GM12891 (cell line): ENCODE data around the gene DENND5B.

ENCODE experiments used
- POLR2A ChIP-seq: IDR thresholded peaks from 2 replicates; pipeline ENCODE4 v1.6.1; 2011; ENCODE audit warnings: low read depth, low read length, control low read depth
- POLR2AphosphoS5 ChIP-seq: IDR thresholded peaks from 2 replicates; pipeline ENCODE4 v1.6.1; 2011; ENCODE audit warnings: low read depth, low read length, control low read depth
- TAF1 ChIP-seq: IDR thresholded peaks from 2 replicates; pipeline ENCODE4 v1.6.1; 2011; ENCODE audit warnings: low read depth, low read length, control low read depth

DNA sequence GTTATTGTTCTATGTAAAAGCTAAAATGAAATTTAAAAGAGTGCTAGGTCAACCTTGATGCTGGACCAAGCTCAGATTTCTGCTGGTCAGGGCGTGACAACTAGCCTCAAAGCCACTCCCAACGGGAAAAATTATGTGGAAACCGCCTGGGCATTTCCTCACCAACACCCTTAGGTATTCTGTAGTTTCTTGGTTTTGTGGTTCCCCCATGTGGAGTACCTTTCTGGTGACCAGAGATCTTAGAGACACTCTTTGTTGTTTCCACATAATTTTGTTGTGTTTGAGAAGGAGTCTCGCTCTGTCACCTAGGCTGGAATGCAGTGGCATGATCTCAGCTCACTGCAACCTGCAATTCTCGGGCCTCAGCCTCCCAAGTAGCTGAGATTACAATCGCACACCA lies 119.9 kb downstream of the DENND5B start:
- TF ChIP-seq TAF1 (no peak), POLR2AphosphoS5 (no peak), POLR2A (no peak)
